GM12878 (cell line): ENCODE measurements around the gene CCDC61. TPM values are rescaled to one million over a fixed set of nuclear protein-coding genes. Genes with fewer than 3 reads are reported as not detected.

Source experiments
- ATAC-seq: fragments of 200-7000 bp; cut with Tn5 transposase; 3 replicates; pipeline ENCODE4 v1.9.1; 2020; ENCODE audit warnings: mild to moderate bottlenecking, moderate library complexity
- BruUV-seq: library from RNA; stranded (reverse); fragments of 400-500 nt; replicated peaks from 2 replicates; lab custom pipeline; 2021; lab: Mats Ljungman, UMichigan
- CTCF ChIA-PET: fragments of 300-600 bp; sonication (Branson Sonifier 250); formaldehyde crosslinking; extraction: SDS; loops from one replicate; lab custom pipeline; 2021; ENCODE audit warnings: inconsistent platforms; lab: Yijun Ruan, JAX
- POLR2A ChIA-PET: fragments of 350-600 bp; formaldehyde crosslinking; extraction: SDS; loops from one replicate; lab custom pipeline; 2021; ENCODE audit warnings: inconsistent platforms; lab: Charles Lee
- RAD21 ChIA-PET: fragments of 300-600 bp; sonication (Branson Sonifier 250); formaldehyde crosslinking; loops from one replicate; lab custom pipeline; 2023; ENCODE audit warnings: antibody characterized with exemption; ENCODE audit not compliant: unreplicated experiment; lab: Charles Lee
- SMC1A ChIA-PET: fragments of 300-600 bp; sonication (Branson Sonifier 250); formaldehyde crosslinking; loops from one replicate; lab custom pipeline; 2023; ENCODE audit not compliant: unreplicated experiment, uncharacterized antibody; lab: Charles Lee
- DNase-seq: peaks from one replicate; pipeline ENCODE4 v3.0.0-alpha.2; 2011; ENCODE audit warnings: low read depth, low spot score
- FAIRE-seq: peaks from 3 replicates; lab custom pipeline; 2011; peaks lifted over from hg19 to GRCh38; lab: Jason Lieb, UNC
- H2AFZ ChIP-seq: 2 replicates; pipeline ENCODE4 v1.6.0; 2011; ENCODE audit warnings: low read depth, low read length, control low read depth; ENCODE audit not compliant: control insufficient read depth
- H3K27ac ChIP-seq: 2 replicates; pipeline ENCODE4 v1.5.1; 2011; ENCODE audit warnings: control low read depth; ENCODE audit not compliant: control insufficient read depth, insufficient read depth
- H3K27me3 ChIP-seq, 2 experiments: replicated peaks in 1 of 2; 2 replicates each; pipeline versions ENCODE4 v1.6.0 to v1.6.1; 2011; ENCODE audit warnings: low read length in 1 of 2; ENCODE audit not compliant: control insufficient read depth in 2 of 2, insufficient read depth in 2 of 2
- H3K36me3 ChIP-seq, 2 experiments: 2 replicates each; pipeline ENCODE4 v1.5.1; 2011; ENCODE audit warnings: low read length in 1 of 2; ENCODE audit not compliant: control insufficient read depth in 2 of 2, insufficient read depth in 2 of 2
- H3K4me1 ChIP-seq: 2 replicates; pipeline ENCODE4 v1.6.1; 2011; ENCODE audit warnings: mild to moderate bottlenecking, low read length, moderate library complexity, mixed read lengths; ENCODE audit not compliant: control insufficient read depth, insufficient read depth
- H3K4me2 ChIP-seq: 2 replicates; pipeline ENCODE4 v1.6.0; 2011; ENCODE audit warnings: control low read depth; ENCODE audit not compliant: control insufficient read depth, insufficient read depth
- H3K4me3 ChIP-seq: fragments of 200-600 bp; sonication (generic); 2 replicates; pipeline ENCODE4 v1.5.1; 2016
- H3K79me2 ChIP-seq: 2 replicates; pipeline ENCODE4 v1.6.0; 2011; ENCODE audit warnings: low read length; ENCODE audit not compliant: control insufficient read depth, insufficient read depth
- H3K9ac ChIP-seq: 2 replicates; pipeline ENCODE4 v1.8.0; 2011; ENCODE audit warnings: low read length, control low read depth, mixed read lengths; ENCODE audit not compliant: control insufficient read depth, insufficient read depth
- H3K9me3 ChIP-seq: replicated peaks from 3 replicates; pipeline ENCODE4 v1.5.1; 2011; ENCODE audit warnings: mild to moderate bottlenecking, low read length; ENCODE audit not compliant: control insufficient read depth, insufficient read depth
- H4K20me1 ChIP-seq: 2 replicates; pipeline ENCODE4 v1.6.0; 2011; ENCODE audit not compliant: control insufficient read depth, insufficient read depth
- ATF7 ChIP-seq: fragments of 450-650 bp; IDR thresholded peaks from 2 replicates; pipeline ENCODE4 v1.6.1; 2016; ENCODE audit warnings: low read depth, mild to moderate bottlenecking
- BCL3 ChIP-seq: IDR thresholded peaks from 2 replicates; pipeline ENCODE4 v1.6.1; 2011; ENCODE audit warnings: borderline replicate concordance, low read depth, mild to moderate bottlenecking, moderate library complexity, low read length; ENCODE audit not compliant: insufficient read depth, poor library complexity, severe bottlenecking
- GATAD2B ChIP-seq: fragments of 450-650 bp; conservative IDR thresholded peaks from 2 replicates; pipeline ENCODE4 v1.6.1; 2017; ENCODE audit warnings: low read depth, mild to moderate bottlenecking, moderate library complexity
- HCFC1 ChIP-seq: fragments of 150-350 bp; IDR thresholded peaks from 2 replicates; pipeline ENCODE4 v1.6.1; 2014; ENCODE audit warnings: low read length
- JUNB ChIP-seq: IDR thresholded peaks from 2 replicates; pipeline ENCODE4 v1.6.1; 2016; ENCODE audit warnings: antibody characterized with exemption, mild to moderate bottlenecking
- MAX ChIP-seq: IDR thresholded peaks from 2 replicates; pipeline ENCODE4 v1.6.1; 2012; ENCODE audit warnings: low read depth, low read length, improper control_type of control experiment
- MEF2B ChIP-seq: fragments of 450-650 bp; IDR thresholded peaks from 2 replicates; pipeline ENCODE4 v1.6.1; 2018; ENCODE audit warnings: mild to moderate bottlenecking, moderate library complexity; ENCODE audit not compliant: partially characterized antibody, poor library complexity, severe bottlenecking
- MLLT1 ChIP-seq: fragments of 450-650 bp; IDR thresholded peaks from 2 replicates; pipeline ENCODE4 v1.6.1; 2016; ENCODE audit warnings: mild to moderate bottlenecking
- MYB ChIP-seq: fragments of 150-350 bp; IDR thresholded peaks from 2 replicates; pipeline ENCODE4 v1.6.1; 2014; ENCODE audit warnings: mild to moderate bottlenecking, low read depth, low read length, borderline replicate concordance
- RCOR1 ChIP-seq: conservative IDR thresholded peaks from 2 replicates; pipeline ENCODE4 v1.6.1; 2012; ENCODE audit warnings: low read depth, low read length, improper control_type of control experiment
- REST ChIP-seq: IDR thresholded peaks from 2 replicates; pipeline ENCODE4 v1.6.1; 2012; ENCODE audit warnings: mild to moderate bottlenecking, low read depth, low read length
- SUPT20H ChIP-seq: IDR thresholded peaks from 2 replicates; pipeline ENCODE4 v1.6.1; 2011; ENCODE audit warnings: low read depth, mild to moderate bottlenecking, low read length, moderate library complexity, borderline replicate concordance; ENCODE audit not compliant: control insufficient read depth
- TBL1XR1 ChIP-seq: IDR thresholded peaks from 2 replicates; pipeline ENCODE4 v1.6.1; 2012; ENCODE audit warnings: low read depth, low read length, improper control_type of control experiment
- TCF12 ChIP-seq: IDR thresholded peaks from 2 replicates; pipeline ENCODE4 v1.6.1; 2011; ENCODE audit warnings: low read depth, mild to moderate bottlenecking, low read length
- USF2 ChIP-seq: IDR thresholded peaks from 2 replicates; pipeline ENCODE4 v1.6.1; 2011; ENCODE audit warnings: low read depth, low read length, improper control_type of control experiment, borderline replicate concordance
- WGBS: methylation state at CpG from one replicate; pipeline ENCODE4 v1.1.6; 2016; ENCODE audit warnings: low lambda C conversion rate; ENCODE audit not compliant: insufficient replicate concordance, insufficient coverage; ENCODE audit errors: missing lambda C conversion rate; 5-methylcytosine and 5-hydroxymethylcytosine counted together
- in situ Hi-C: fragments of 300-500 bp; cut with MboI; formaldehyde crosslinking; loops from 9 replicates; pipeline ENCODE4 v1.14.3; 2018; ENCODE audit warnings: mixed read lengths
- intact Hi-C: fragments of 100-400 bp; cut with micrococcal nuclease; formaldehyde crosslinking; loops from one replicate; pipeline ENCODE4 v1.14.2; 2022; ENCODE audit not compliant: unreplicated experiment
- polyA plus RNA-seq, 11 experiments: library from polyadenylated mRNA; depleted of rRNA in 4 of 11; unstranded in 6 of 11; stranded (reverse) in 5 of 11; fragments of >200 nt; fragmentation: Nextera tagmentation in 4 of 11; fragmentation: Illumina TruSeq in 1 of 11; extraction: Ambion mirVana in 4 of 11; extraction: Trizol in 1 of 11; gene quantifications; 1 replicate in 1 of 11; 2 replicates in 10 of 11; pipeline versions ENCODE4 v1.2.1 to v1.2.3, GENCODE V29; 2011 to 2016; ENCODE audit warnings: inconsistent platforms in 2 of 11, missing spikeins in 2 of 11, low read depth in 1 of 11
- total RNA-seq, 4 experiments: library from RNA; depleted of rRNA in 3 of 4; stranded (reverse); fragments of >200 nt in 3 of 4; fragmentation: Illumina TruSeq in 1 of 4; extraction: Trizol in 1 of 4; gene quantifications; 2 replicates each; pipeline versions ENCODE4 v1.2.1 to v1.2.3, GENCODE V29; 2013 to 2021

The CCDC61 gene
- total and polyA plus RNA-seq, 10 of the 15 experiments (the other 5 are each of a cell fraction or from before 2014, with no cell fraction given) = 0.27 to 27.1 (median 8.7) TPM

GRCh38 chr19:45967246-45967645 lies 28.0 kb upstream of the CCDC61 start:
- H3K9ac ChIP-seq = no peak overlapping the region
- H3K27ac ChIP-seq = no peak overlapping the region
- no peak for DNase-seq
- ChIA-PET RAD21 (no interaction called here), SMC1A (no interaction called here), CTCF (no interaction called here), POLR2A (no interaction called here)
- WGBS = 8% methylated on average over 7 of the region's 7 CpGs
- no peak overlapping the region for H2AFZ ChIP-seq
- no peaks in the 10 kb centered on the region for H3K9me3 ChIP-seq
- no peak for ATAC-seq
- H3K4me1 ChIP-seq = no peaks in the 10 kb centered on the region
- in situ Hi-C loops = no loop called here
- H3K36me3 ChIP-seq = no peaks in the 10 kb centered on the region
- intact Hi-C loops = no loop called here
- H3K4me3 ChIP-seq = no peak overlapping the region
- H4K20me1 ChIP-seq = no peaks in the 10 kb centered on the region
- H3K27me3 ChIP-seq = peaks cover 0 to 6% of the 10 kb centered on the region in 2 experiments; a peak in 2 of 4 replicates
- FAIRE-seq = no peak
- BruUV-seq = no TSS peak
- H3K4me2 ChIP-seq = no peak overlapping the region
- H3K79me2 ChIP-seq = no peaks in the 10 kb centered on the region
- no peak for TF ChIP-seq MYB
- no peak for TF ChIP-seq TCF12
- no peak for TF ChIP-seq REST
- no peak for TF ChIP-seq ATF7
- TF ChIP-seq JUNB = no peak
- no peak for TF ChIP-seq MLLT1
- TF ChIP-seq GATAD2B = no peak
- no peak for TF ChIP-seq MEF2B
- TF ChIP-seq BCL3 = no peak
- TF ChIP-seq HCFC1 = no peak
- no peak for TF ChIP-seq MAX
- no peak for TF ChIP-seq USF2
- TF ChIP-seq RCOR1 = no peak
- TF ChIP-seq TBL1XR1 = no peak
- TF ChIP-seq SUPT20H = no peak
